Lower leg skin (tissue), 3 donors: ENCODE measurements around the gene ZSCAN21.

ENCODE experiments used
- CTCF ChIP-seq, 3 donors: fragments of 450-650 bp; IDR thresholded peaks; one replicate each; pipeline ENCODE4 v1.5.1; 2016; ENCODE audit warnings: antibody characterized with exemption in 3 of 3, mild to moderate bottlenecking in 3 of 3, moderate library complexity in 2 of 3
- POLR2A ChIP-seq, 2 donors: fragments of 450-650 bp; IDR thresholded peaks; one replicate each; pipeline ENCODE4 v1.6.1; 2016 to 2017; ENCODE audit warnings: antibody characterized with exemption in 2 of 2, mild to moderate bottlenecking in 1 of 2, moderate library complexity in 1 of 2

DNA sequence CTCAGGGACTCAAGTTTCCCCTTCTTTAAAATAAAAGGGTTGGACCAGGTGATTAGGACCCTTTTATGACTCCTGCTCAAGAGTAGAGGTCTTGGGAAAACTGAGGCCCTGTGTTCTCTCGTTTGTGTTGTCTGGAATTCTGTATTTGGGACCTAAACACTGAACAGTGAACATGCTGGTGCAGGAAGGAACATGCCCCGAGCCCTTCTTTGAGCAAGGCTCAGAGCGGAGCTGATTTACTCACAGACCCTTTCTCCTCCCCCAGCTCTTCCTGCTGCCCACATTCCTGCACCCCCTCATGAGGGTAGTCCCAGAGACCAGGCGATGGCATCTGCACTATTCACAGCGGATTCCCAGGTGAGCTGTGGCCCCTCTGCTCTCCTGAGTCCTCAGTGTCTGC, 20.0 kb upstream of the ZSCAN21 start:
- no peak for TF ChIP-seq CTCF (IDR thresholded peaks at IDR 0.05)
- no peak for TF ChIP-seq POLR2A (IDR thresholded peaks at IDR 0.05)
